ENCODE data around the gene CCDC8.

- TF ChIP-seq, protein P1, sequence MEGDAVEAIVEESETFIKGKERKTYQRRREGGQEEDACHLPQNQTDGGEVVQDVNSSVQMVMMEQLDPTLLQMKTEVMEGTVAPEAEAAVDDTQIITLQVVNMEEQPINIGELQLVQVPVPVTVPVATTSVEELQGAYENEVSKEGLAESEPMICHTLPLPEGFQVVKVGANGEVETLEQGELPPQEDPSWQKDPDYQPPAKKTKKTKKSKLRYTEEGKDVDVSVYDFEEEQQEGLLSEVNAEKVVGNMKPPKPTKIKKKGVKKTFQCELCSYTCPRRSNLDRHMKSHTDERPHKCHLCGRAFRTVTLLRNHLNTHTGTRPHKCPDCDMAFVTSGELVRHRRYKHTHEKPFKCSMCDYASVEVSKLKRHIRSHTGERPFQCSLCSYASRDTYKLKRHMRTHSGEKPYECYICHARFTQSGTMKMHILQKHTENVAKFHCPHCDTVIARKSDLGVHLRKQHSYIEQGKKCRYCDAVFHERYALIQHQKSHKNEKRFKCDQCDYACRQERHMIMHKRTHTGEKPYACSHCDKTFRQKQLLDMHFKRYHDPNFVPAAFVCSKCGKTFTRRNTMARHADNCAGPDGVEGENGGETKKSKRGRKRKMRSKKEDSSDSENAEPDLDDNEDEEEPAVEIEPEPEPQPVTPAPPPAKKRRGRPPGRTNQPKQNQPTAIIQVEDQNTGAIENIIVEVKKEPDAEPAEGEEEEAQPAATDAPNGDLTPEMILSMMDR (IDR thresholded peaks at IDR 0.05; ENCODE audit: borderline replicate concordance, extremely low read depth, low read length, poor library complexity, severe bottlenecking), result no peak
- TF ChIP-seq EZH2 (IDR thresholded peaks at IDR 0.05; ENCODE audit: borderline replicate concordance, low read depth, low read length, severe bottlenecking), result no peak
These were observed 43.6 kb upstream of the CCDC8 start for GRCh38 chr19:46456930-46457329.

All from DND-41 (cell line).